Astrocyte of the spinal cord (primary cell): ENCODE measurements around the gene CDC42BPB.

ENCODE experiments used
- DNase-seq: peaks from one replicate; pipeline ENCODE4 v3.0.0; 2011; ENCODE audit warnings: low read depth, low spot score
- H3K4me3 ChIP-seq: 2 replicates; pipeline ENCODE4 v1.5.1; 2011; ENCODE audit warnings: low read depth, mild to moderate bottlenecking, low read length, moderate library complexity
- in situ Hi-C: cut with HindIII; loops from 2 replicates; pipeline ENCODE4 v1.10.0; 2017; ENCODE audit warnings: low sequenced_read_pairs
- TF ChIP-seq, protein P1 (sequence below): IDR thresholded peaks from 2 replicates; pipeline ENCODE4 v1.5.1; 2012; ENCODE audit warnings: low read depth, mild to moderate bottlenecking, low read length, inconsistent platforms

CDC42BPB gene

GRCh38 chr14:103099081-103099732 is 41.9 kb upstream of the CDC42BPB start:
- TF ChIP-seq, protein P1, sequence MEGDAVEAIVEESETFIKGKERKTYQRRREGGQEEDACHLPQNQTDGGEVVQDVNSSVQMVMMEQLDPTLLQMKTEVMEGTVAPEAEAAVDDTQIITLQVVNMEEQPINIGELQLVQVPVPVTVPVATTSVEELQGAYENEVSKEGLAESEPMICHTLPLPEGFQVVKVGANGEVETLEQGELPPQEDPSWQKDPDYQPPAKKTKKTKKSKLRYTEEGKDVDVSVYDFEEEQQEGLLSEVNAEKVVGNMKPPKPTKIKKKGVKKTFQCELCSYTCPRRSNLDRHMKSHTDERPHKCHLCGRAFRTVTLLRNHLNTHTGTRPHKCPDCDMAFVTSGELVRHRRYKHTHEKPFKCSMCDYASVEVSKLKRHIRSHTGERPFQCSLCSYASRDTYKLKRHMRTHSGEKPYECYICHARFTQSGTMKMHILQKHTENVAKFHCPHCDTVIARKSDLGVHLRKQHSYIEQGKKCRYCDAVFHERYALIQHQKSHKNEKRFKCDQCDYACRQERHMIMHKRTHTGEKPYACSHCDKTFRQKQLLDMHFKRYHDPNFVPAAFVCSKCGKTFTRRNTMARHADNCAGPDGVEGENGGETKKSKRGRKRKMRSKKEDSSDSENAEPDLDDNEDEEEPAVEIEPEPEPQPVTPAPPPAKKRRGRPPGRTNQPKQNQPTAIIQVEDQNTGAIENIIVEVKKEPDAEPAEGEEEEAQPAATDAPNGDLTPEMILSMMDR = no peak
- in situ Hi-C loops = no loop called here
- DNase-seq = no peak
- H3K4me3 ChIP-seq = no peak overlapping the region

DNA sequence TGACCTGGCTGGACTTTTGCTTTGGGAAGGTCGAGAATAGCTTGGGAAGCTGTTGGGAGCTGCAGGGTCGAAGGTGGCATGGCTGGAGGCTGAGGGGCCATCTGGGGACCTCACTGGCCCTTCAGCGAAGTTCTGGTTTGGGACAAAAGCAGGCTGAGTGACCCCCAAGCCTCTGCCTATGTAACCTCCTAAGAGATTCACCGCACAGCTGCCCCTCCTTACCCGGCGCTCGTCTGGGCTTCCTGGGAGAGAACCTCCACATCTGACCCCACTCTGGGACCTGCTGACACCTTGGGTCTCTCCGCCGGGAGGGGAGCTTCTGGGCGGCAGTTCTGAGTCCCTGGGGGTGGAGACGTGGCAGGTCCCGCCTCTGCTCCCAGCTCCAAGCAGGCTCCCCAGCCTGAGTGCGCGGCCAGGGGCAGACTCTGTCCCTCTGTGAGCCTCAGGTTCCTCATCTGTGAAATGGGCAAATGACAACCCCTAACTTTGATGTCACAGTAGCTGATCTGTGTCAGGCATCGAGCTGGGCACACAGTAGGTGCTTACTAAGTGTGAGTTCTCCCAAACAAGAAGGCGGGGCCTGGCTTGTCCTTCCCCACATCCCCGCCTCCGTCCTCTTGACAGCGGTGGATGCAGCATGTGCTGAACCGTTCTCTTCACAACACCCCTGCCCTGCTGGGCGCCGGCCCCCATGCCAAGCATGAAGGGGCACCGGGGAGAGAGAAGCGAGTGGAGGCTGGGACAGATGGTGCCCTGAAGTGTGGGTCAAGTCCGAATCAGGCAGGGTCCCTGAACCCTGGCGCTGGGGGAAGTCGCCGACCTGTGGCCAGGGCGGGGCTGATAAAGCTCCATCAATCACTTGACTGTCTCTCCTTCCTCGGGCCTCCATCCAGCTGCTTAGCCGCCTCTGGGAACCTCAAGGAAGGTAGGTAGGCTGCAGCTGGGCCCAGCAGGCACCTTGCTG is 40.9 kb upstream of the CDC42BPB start:
- no peak overlapping the region for H3K4me3 ChIP-seq
- DNase-seq = no peak
- TF ChIP-seq, protein P1 = no peak
- in situ Hi-C loops = no loop called here

DNA sequence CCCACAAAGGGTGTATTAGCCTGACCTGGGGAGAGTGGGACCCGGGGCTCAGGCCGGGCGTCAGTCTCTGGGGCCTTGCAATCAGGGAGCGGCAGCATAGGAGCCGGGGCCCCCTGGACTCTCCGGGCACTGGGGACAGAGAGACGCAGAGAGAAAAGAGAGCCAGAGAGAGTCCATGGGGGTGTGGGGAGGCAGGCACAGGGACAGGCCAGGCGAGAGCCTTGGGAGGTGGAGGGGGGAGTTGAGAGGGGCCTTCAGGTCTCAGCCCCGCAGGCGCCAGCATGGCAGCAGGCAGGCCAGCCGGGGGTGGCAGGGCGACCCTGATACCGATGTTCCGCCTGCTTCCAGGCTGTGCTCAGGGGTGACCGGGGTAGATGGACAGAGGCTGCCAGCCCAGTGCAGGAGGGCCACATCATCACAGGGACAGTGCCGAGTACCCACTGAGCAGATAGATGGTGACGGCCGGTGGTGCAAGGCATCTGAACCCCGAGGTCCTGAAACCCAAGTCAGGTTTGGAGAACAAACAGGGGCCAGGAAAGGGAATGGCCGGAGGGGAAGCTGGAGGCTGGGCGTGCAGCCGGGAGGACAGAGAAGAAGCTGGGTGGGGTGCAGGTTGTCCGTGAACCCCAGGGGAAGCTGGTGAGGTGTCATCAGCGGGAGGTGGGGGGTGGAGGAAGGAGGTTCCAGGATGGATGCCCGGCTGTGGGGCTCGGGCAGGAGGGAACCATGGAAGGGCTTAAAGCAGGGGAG is 40.1 kb upstream of the CDC42BPB start:
- in situ Hi-C loops = no loop called here
- TF ChIP-seq, protein P1 = no peak
- no peak overlapping the region for H3K4me3 ChIP-seq
- DNase-seq = no peak

DNA sequence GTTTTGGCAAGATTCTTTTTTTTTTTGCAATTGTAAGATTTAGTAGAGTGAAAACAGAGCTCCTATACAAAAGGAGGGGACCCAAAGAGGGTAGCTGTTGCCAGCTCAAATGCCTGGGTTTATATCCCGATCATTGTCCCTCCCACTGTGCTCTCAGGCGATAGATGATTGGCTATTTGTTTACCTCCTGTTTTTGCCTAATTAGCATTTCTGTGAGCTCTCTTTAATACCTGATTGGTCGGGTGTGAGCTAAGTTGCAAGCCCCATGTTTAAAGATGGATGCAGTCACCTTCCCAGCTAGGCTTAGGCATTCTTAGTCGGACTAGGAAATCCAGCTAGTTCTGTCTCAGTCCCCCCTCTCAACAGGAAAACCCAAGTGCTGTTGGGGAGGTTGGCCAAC is 39.0 kb upstream of the CDC42BPB start:
- TF ChIP-seq, protein P1 = no peak
- DNase-seq = no peak
- H3K4me3 ChIP-seq = no peak overlapping the region
- in situ Hi-C loops = no loop called here

- in situ Hi-C loops = no loop called here
- no peak overlapping the region for H3K4me3 ChIP-seq
- TF ChIP-seq, protein P1 = no peak
These were observed 37.9 kb upstream of the CDC42BPB start for GRCh38 chr14:103095210-103095778.

More at GRCh38 chr14:103095210-103095778, 37.9 kb upstream of the CDC42BPB start:
- no peak for DNase-seq
